MM.1S (cell line): Measurements from ENCODE around the gene TIAM1.

Experiments used
- DNase-seq: peaks from one replicate; pipeline ENCODE4 v3.0.0-alpha.2; 2015
- H2AFZ ChIP-seq: fragments of 300-600 bp; sonication (generic); 2 replicates; pipeline ENCODE4 v1.6.0; 2016; ENCODE audit warnings: antibody characterized with exemption, low read length
- H3F3A ChIP-seq: fragments of 300-600 bp; sonication (generic); 2 replicates; pipeline ENCODE4 v1.6.1; 2016; ENCODE audit warnings: mild to moderate bottlenecking, antibody characterized with exemption, low read length, moderate library complexity, mixed read lengths; ENCODE audit not compliant: insufficient read depth
- H3K27ac ChIP-seq: fragments of 300-600 bp; sonication (generic); 2 replicates; pipeline ENCODE4 v1.5.1; 2016; ENCODE audit warnings: mild to moderate bottlenecking, low read length
- H3K27me3 ChIP-seq: fragments of 300-600 bp; sonication (generic); replicated peaks from 2 replicates; pipeline ENCODE4 v1.6.0; 2016; ENCODE audit warnings: low read length; ENCODE audit not compliant: insufficient read depth
- H3K36me3 ChIP-seq: fragments of 300-600 bp; sonication (generic); replicated peaks from 2 replicates; pipeline ENCODE4 v1.6.1; 2016; ENCODE audit warnings: mild to moderate bottlenecking, low read length, mixed read lengths; ENCODE audit not compliant: insufficient read depth
- H3K4me1 ChIP-seq: fragments of 300-600 bp; sonication (generic); 2 replicates; pipeline ENCODE4 v1.6.1; 2016; ENCODE audit warnings: low read length, mixed read lengths
- H3K4me2 ChIP-seq: fragments of 300-600 bp; sonication (generic); 2 replicates; pipeline ENCODE4 v1.6.0; 2016; ENCODE audit warnings: low read depth, low read length
- H3K4me3 ChIP-seq: fragments of 300-600 bp; sonication (generic); 2 replicates; pipeline ENCODE4 v1.5.1; 2016; ENCODE audit warnings: low read length, mixed read lengths
- H3K79me2 ChIP-seq: fragments of 300-600 bp; sonication (generic); 2 replicates; pipeline ENCODE4 v1.6.1; 2016; ENCODE audit warnings: mixed run types, low read length, mixed read lengths
- H3K9ac ChIP-seq: fragments of 300-600 bp; sonication (generic); 2 replicates; pipeline ENCODE4 v1.6.1; 2016; ENCODE audit warnings: low read length, mixed read lengths
- H3K9me2 ChIP-seq: fragments of 300-600 bp; sonication (generic); replicated peaks from 2 replicates; pipeline ENCODE4 v1.6.1; 2016; ENCODE audit warnings: mild to moderate bottlenecking, low read length, mixed read lengths; ENCODE audit not compliant: insufficient read depth
- H3K9me3 ChIP-seq: fragments of 300-600 bp; sonication (generic); replicated peaks from 2 replicates; pipeline ENCODE4 v1.6.1; 2016; ENCODE audit warnings: mild to moderate bottlenecking, low read length, mixed read lengths; ENCODE audit not compliant: insufficient read depth
- H4K20me1 ChIP-seq: fragments of 300-600 bp; sonication (generic); 2 replicates; pipeline ENCODE4 v1.6.1; 2016; ENCODE audit warnings: mild to moderate bottlenecking, low read length, moderate library complexity, mixed read lengths; ENCODE audit not compliant: insufficient read depth
- CTCF ChIP-seq: fragments of 300-600 bp; sonication (generic); IDR thresholded peaks from 2 replicates; pipeline ENCODE4 v1.5.1; 2016; ENCODE audit warnings: antibody characterized with exemption, low read length, mixed read lengths
- EZH2 ChIP-seq: fragments of 300-600 bp; sonication (generic); optimal IDR thresholded peaks from 2 replicates; pipeline ENCODE3; 2017; ENCODE audit warnings: low read depth, mild to moderate bottlenecking, antibody characterized with exemption, low read length, mixed read lengths
- EZH2phosphoT487 ChIP-seq: fragments of 300-600 bp; sonication (generic); IDR thresholded peaks from 2 replicates; pipeline ENCODE4 v1.6.1; 2018; ENCODE audit warnings: antibody characterized with exemption, low read length

The TIAM1 gene

GRCh38 chr21:31278511-31279130, 65.4 kb downstream of the TIAM1 start:
- Histone ChIP-seq H4K20me1 (no peaks in the 10 kb centered on the region), H3K4me1 (no peaks in the 10 kb centered on the region), H3K9me3 (no peaks in the 10 kb centered on the region), H3K79me2 (no peaks in the 10 kb centered on the region), H3K4me3 (no peak overlapping the region), H3K9ac (no peak overlapping the region), H3K27ac (no peak overlapping the region), H2AFZ (no peak overlapping the region), H3K27me3 (no peaks in the 10 kb centered on the region), H3F3A (no peaks in the 10 kb centered on the region), H3K4me2 (no peak overlapping the region), H3K9me2 (no peaks in the 10 kb centered on the region), H3K36me3 (no peaks in the 10 kb centered on the region)
- DNase-seq = no peak
- TF ChIP-seq CTCF (no peak), EZH2phosphoT487 (no peak), EZH2 (no peak)

GRCh38 chr21:31276663-31277062, 67.4 kb downstream of the TIAM1 start:
- Histone ChIP-seq H3K4me2 (no peak overlapping the region), H4K20me1 (no peaks in the 10 kb centered on the region), H3K4me3 (no peak overlapping the region), H2AFZ (no peak overlapping the region), H3K36me3 (no peaks in the 10 kb centered on the region), H3K79me2 (no peaks in the 10 kb centered on the region), H3K27me3 (no peaks in the 10 kb centered on the region), H3K27ac (no peak overlapping the region), H3K9me3 (no peaks in the 10 kb centered on the region), H3K9me2 (no peaks in the 10 kb centered on the region), H3K9ac (no peak overlapping the region), H3K4me1 (no peaks in the 10 kb centered on the region), H3F3A (no peaks in the 10 kb centered on the region)
- TF ChIP-seq CTCF (no peak), EZH2 (no peak), EZH2phosphoT487 (no peak)
- no peak for DNase-seq

- no peak for DNase-seq
- H3K4me2 ChIP-seq = no peak overlapping the region
- no peaks in the 10 kb centered on the region for H3F3A ChIP-seq
These were observed 68.2 kb downstream of the TIAM1 start for GRCh38 chr21:31275901-31276300.

More at GRCh38 chr21:31275901-31276300, 68.2 kb downstream of the TIAM1 start:
- H3K9ac ChIP-seq = no peak overlapping the region
- H3K9me2 ChIP-seq = no peaks in the 10 kb centered on the region
- no peaks in the 10 kb centered on the region for H3K4me1 ChIP-seq
- no peaks in the 10 kb centered on the region for H3K27me3 ChIP-seq
- H3K4me3 ChIP-seq = no peak overlapping the region
- no peaks in the 10 kb centered on the region for H4K20me1 ChIP-seq
- no peak overlapping the region for H2AFZ ChIP-seq
- TF ChIP-seq CTCF (no peak), EZH2 (no peak), EZH2phosphoT487 (no peak)
- no peaks in the 10 kb centered on the region for H3K36me3 ChIP-seq
- H3K9me3 ChIP-seq = no peaks in the 10 kb centered on the region
- no peaks in the 10 kb centered on the region for H3K79me2 ChIP-seq
- H3K27ac ChIP-seq = no peak overlapping the region
